BJ (cell line): ENCODE measurements around the gene SORBS1. TPM values are rescaled to one million over a fixed set of nuclear protein-coding genes. Genes with fewer than 3 reads are reported as not detected.

Experiments
- CTCF ChIA-PET: fragments of 350-600 bp; formaldehyde crosslinking; extraction: SDS; loops from one replicate; lab custom pipeline; 2021; ENCODE audit warnings: antibody characterized with exemption, inconsistent platforms; lab: Yijun Ruan, JAX
- POLR2A ChIA-PET: fragments of 300-600 bp; sonication (Branson Sonifier 250); formaldehyde crosslinking; extraction: SDS; loops from one replicate; lab custom pipeline; 2021; ENCODE audit warnings: antibody characterized with exemption; lab: Charles Lee
- DNase-seq: peaks from one replicate; pipeline ENCODE4 v3.0.0-alpha.2; 2011; ENCODE audit warnings: low read depth
- H3K27me3 ChIP-seq: 2 replicates; pipeline ENCODE4 v1.6.0; 2011; ENCODE audit warnings: low read length; ENCODE audit not compliant: control insufficient read depth, insufficient read depth
- H3K36me3 ChIP-seq: 2 replicates; pipeline ENCODE4 v1.5.1; 2011; ENCODE audit warnings: low read length; ENCODE audit not compliant: control insufficient read depth, insufficient read depth
- H3K4me3 ChIP-seq: 2 replicates; pipeline ENCODE4 v1.5.1; 2011; ENCODE audit warnings: low read depth, mild to moderate bottlenecking, control low read depth, low read length
- polyA plus RNA-seq: library from polyadenylated mRNA; depleted of rRNA; stranded (reverse); fragments of >200 nt; gene quantifications from 2 replicates; pipeline ENCODE4 v1.2.3, GENCODE V29; 2011
- TF ChIP-seq, protein P1 (sequence below): IDR thresholded peaks from 2 replicates; pipeline ENCODE4 v1.5.1; 2011; ENCODE audit warnings: low read depth, mild to moderate bottlenecking, control low read depth, inconsistent platforms, low read length, moderate library complexity; ENCODE audit not compliant: insufficient read depth

SORBS1 gene
- polyA plus RNA-seq, 1 experiment = 1.8 TPM

- CTCF ChIA-PET = interaction anchor here (6.0 kb wide), 1 partner anchor 13 kb away, joined by 26 read pairs; no protein-coding TSS in a partner anchor
- Histone ChIP-seq H3K27me3 (peaks cover 4% of the 10 kb centered on the region), H3K36me3 (no peaks in the 10 kb centered on the region), H3K4me3 (no peak overlapping the region)
- TF ChIP-seq, protein P1, sequence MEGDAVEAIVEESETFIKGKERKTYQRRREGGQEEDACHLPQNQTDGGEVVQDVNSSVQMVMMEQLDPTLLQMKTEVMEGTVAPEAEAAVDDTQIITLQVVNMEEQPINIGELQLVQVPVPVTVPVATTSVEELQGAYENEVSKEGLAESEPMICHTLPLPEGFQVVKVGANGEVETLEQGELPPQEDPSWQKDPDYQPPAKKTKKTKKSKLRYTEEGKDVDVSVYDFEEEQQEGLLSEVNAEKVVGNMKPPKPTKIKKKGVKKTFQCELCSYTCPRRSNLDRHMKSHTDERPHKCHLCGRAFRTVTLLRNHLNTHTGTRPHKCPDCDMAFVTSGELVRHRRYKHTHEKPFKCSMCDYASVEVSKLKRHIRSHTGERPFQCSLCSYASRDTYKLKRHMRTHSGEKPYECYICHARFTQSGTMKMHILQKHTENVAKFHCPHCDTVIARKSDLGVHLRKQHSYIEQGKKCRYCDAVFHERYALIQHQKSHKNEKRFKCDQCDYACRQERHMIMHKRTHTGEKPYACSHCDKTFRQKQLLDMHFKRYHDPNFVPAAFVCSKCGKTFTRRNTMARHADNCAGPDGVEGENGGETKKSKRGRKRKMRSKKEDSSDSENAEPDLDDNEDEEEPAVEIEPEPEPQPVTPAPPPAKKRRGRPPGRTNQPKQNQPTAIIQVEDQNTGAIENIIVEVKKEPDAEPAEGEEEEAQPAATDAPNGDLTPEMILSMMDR = no peak
- POLR2A ChIA-PET = no interaction called here
- no peak for DNase-seq
Observed at GRCh38 chr10:95458871-95459270, 102.3 kb downstream of the SORBS1 start.

GRCh38 chr10:95458014-95458413, 103.2 kb downstream of the SORBS1 start:
- H3K4me3 ChIP-seq = no peak overlapping the region
- DNase-seq = no peak
- H3K36me3 ChIP-seq = no peaks in the 10 kb centered on the region
- H3K27me3 ChIP-seq = peaks cover 4% of the 10 kb centered on the region
- TF ChIP-seq, protein P1 = no peak
- CTCF ChIA-PET = interaction anchor here (6.0 kb wide), 1 partner anchor 12 kb away, joined by 26 read pairs; no protein-coding TSS in a partner anchor
- POLR2A ChIA-PET = interaction anchor here (0.6 kb wide), 1 partner anchor 236 kb away, joined by 9 read pairs; the partner anchor contains the start of gene TCTN3

GRCh38 chr10:95457319-95457886, 103.8 kb downstream of the SORBS1 start:
- no peak overlapping the region for H3K4me3 ChIP-seq
- peaks cover 4% of the 10 kb centered on the region for H3K27me3 ChIP-seq
- TF ChIP-seq, protein P1 = no peak
- no peaks in the 10 kb centered on the region for H3K36me3 ChIP-seq
- no peak for DNase-seq
- ChIA-PET POLR2A (no interaction called here), CTCF (interaction anchor here (6.0 kb wide), 1 partner anchor 12 kb away, joined by 26 read pairs; no protein-coding TSS in a partner anchor)

DNA sequence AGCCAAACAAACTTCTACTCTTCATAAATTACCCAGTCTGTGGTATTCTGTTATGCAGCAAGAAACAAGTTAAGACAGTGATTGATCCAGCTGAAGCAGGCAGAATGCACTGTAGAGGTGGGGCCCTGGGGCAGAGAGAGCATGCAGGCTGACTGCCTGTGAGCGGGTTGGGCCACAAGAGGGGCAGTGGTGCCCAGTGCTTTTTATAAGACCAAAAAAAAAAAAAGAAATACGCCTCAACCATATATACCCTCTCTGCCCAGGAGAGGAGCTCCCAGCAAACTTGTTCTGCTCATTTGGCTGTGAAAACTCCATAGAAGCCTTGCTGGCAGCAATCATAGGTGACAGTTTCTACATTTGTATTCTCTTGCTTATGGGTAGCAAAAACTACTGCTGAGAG, 104.7 kb downstream of the SORBS1 start:
- ChIA-PET CTCF (interaction anchor here (6.0 kb wide), 1 partner anchor 11 kb away, joined by 26 read pairs; no protein-coding TSS in a partner anchor), POLR2A (no interaction called here)
- Histone ChIP-seq H3K4me3 (no peak overlapping the region), H3K36me3 (no peaks in the 10 kb centered on the region), H3K27me3 (peaks cover 4% of the 10 kb centered on the region)
- TF ChIP-seq, protein P1 = no peak
- no peak for DNase-seq

GRCh38 chr10:95454940-95455339, 106.2 kb downstream of the SORBS1 start:
- no peak overlapping the region for H3K4me3 ChIP-seq
- no peaks in the 10 kb centered on the region for H3K36me3 ChIP-seq
- ChIA-PET CTCF (interaction anchor here (6.0 kb wide), 1 partner anchor 9 kb away, joined by 26 read pairs; no protein-coding TSS in a partner anchor), POLR2A (no interaction called here)
- TF ChIP-seq, protein P1 = no peak
- DNase-seq = no peak
- peaks cover 4% of the 10 kb centered on the region for H3K27me3 ChIP-seq
